Vagina (tissue), 2 donors: ENCODE measurements around the gene TKTL1.
"Not testable (repeated sequence)": the region's sequence is repeated elsewhere in the genome, so short reads cannot be mapped to it uniquely, and the experiment has no call there.

Source experiments
- POLR2A ChIP-seq, 2 donors: fragments of 450-650 bp; IDR thresholded peaks; one replicate each; pipeline ENCODE4 v1.6.1; 2017; ENCODE audit warnings: antibody characterized with exemption in 2 of 2, mild to moderate bottlenecking in 2 of 2, moderate library complexity in 2 of 2
- POLR2AphosphoS5 ChIP-seq, 2 donors: sonication (generic); formaldehyde crosslinking; IDR thresholded peaks; one replicate each; pipeline ENCODE4 v1.9.0; 2017; ENCODE audit warnings: antibody characterized with exemption in 2 of 2, mild to moderate bottlenecking in 2 of 2, low read depth in 1 of 2; ENCODE audit not compliant: insufficient read depth in 1 of 2
- TF ChIP-seq, protein P1 (sequence below), 3 experiments: fragments of 450-650 bp in 2 of 3; fragments of 200-600 bp in 1 of 3; sonication (generic) in 1 of 3; IDR thresholded peaks; one replicate each; pipeline ENCODE4 v1.5.1; 2017 to 2019; ENCODE audit warnings: antibody characterized with exemption in 3 of 3, mild to moderate bottlenecking in 2 of 3, moderate library complexity in 2 of 3

DNA sequence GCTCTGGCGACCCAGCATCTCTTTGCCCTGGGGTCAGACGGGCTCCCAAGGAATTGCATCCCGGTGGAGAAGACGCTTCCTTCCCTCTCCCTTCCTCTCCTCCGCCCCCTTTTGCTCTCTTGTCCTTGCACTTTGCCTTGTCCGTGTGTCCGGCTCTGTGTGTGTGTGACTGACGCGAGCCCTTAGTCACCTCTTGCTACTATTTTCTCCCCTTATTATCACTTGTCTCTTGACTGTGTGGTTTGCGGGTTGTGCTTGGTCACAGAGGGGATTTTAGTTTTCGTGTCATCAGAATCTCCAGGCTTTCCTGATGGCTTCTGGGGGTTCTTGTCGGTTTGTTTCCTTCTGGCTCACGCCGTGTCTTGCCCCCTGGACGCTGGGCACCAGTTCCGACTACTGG lies 47.5 kb downstream of the TKTL1 start:
- TF ChIP-seq, protein P1, sequence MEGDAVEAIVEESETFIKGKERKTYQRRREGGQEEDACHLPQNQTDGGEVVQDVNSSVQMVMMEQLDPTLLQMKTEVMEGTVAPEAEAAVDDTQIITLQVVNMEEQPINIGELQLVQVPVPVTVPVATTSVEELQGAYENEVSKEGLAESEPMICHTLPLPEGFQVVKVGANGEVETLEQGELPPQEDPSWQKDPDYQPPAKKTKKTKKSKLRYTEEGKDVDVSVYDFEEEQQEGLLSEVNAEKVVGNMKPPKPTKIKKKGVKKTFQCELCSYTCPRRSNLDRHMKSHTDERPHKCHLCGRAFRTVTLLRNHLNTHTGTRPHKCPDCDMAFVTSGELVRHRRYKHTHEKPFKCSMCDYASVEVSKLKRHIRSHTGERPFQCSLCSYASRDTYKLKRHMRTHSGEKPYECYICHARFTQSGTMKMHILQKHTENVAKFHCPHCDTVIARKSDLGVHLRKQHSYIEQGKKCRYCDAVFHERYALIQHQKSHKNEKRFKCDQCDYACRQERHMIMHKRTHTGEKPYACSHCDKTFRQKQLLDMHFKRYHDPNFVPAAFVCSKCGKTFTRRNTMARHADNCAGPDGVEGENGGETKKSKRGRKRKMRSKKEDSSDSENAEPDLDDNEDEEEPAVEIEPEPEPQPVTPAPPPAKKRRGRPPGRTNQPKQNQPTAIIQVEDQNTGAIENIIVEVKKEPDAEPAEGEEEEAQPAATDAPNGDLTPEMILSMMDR (IDR thresholded peaks at IDR 0.05), result not testable (repeated sequence)
- TF ChIP-seq POLR2A (IDR thresholded peaks at IDR 0.05); POLR2AphosphoS5 (IDR thresholded peaks at IDR 0.05; ENCODE audit: insufficient read depth in 1 of 2, low read depth in 1 of 2): not testable (repeated sequence)
